H1 (cell line): ENCODE data around the gene TSPAN32. TPM values are rescaled to one million over a fixed set of nuclear protein-coding genes. Genes with fewer than 3 reads are reported as not detected.

Experiments used
- CTCF ChIA-PET: fragments of 300-600 bp; sonication (Branson Sonifier 250); formaldehyde crosslinking; loops from one replicate; lab custom pipeline; 2021; ENCODE audit not compliant: partially characterized antibody; lab: Charles Lee
- POLR2A ChIA-PET: fragments of 300-600 bp; sonication (Branson Sonifier 250); formaldehyde crosslinking; loops from one replicate; lab custom pipeline; 2021; ENCODE audit warnings: inconsistent platforms; ENCODE audit not compliant: partially characterized antibody; lab: Charles Lee
- DNase-seq, 2 experiments: peaks; one replicate each; pipeline versions ENCODE4 v3.0.0 to v3.0.0-alpha.2; 2010 to 2022; ENCODE audit warnings: low spot score in 2 of 2, low read depth in 1 of 2, mixed read lengths in 1 of 2
- FAIRE-seq: peaks from 2 replicates; lab custom pipeline; 2011; peaks lifted over from hg19 to GRCh38; lab: Jason Lieb, UNC
- H2AFZ ChIP-seq: 2 replicates; pipeline ENCODE4 v1.8.1; 2012; ENCODE audit warnings: low read length, inconsistent platforms
- H2AK5ac ChIP-seq: 2 replicates; pipeline ENCODE4 v1.6.1; 2013; ENCODE audit warnings: low read depth, low read length
- H2BK120ac ChIP-seq: replicated peaks from 2 replicates; pipeline ENCODE3; 2013; ENCODE audit warnings: low read depth, low read length, inconsistent platforms
- H2BK12ac ChIP-seq: 2 replicates; pipeline ENCODE4 v1.6.1; 2013; ENCODE audit warnings: low read depth, low read length
- H2BK15ac ChIP-seq: 2 replicates; pipeline ENCODE4 v1.6.1; 2013; ENCODE audit warnings: low read length
- H2BK20ac ChIP-seq: 2 replicates; pipeline ENCODE4 v1.6.1; 2013; ENCODE audit warnings: low read length
- H2BK5ac ChIP-seq: 2 replicates; pipeline ENCODE4 v1.6.1; 2013; ENCODE audit warnings: low read depth, low read length
- H3K14ac ChIP-seq: 2 replicates; pipeline ENCODE4 v1.6.1; 2013; ENCODE audit warnings: inconsistent platforms; ENCODE audit not compliant: insufficient read length
- H3K18ac ChIP-seq: 2 replicates; pipeline ENCODE4 v1.6.1; 2013; ENCODE audit warnings: low read length; ENCODE audit errors: extremely low read depth
- H3K23ac ChIP-seq: 2 replicates; pipeline ENCODE4 v1.6.1; 2013; ENCODE audit warnings: inconsistent platforms; ENCODE audit not compliant: insufficient read length
- H3K23me2 ChIP-seq: 2 replicates; pipeline ENCODE4 v1.6.1; 2013; ENCODE audit warnings: low read depth, low read length
- H3K27ac ChIP-seq: 2 replicates; pipeline ENCODE4 v1.6.1; 2011; ENCODE audit warnings: low read depth, low read length, inconsistent platforms
- H3K27me3 ChIP-seq, 4 experiments: replicated peaks in 1 of 4; 1 replicate in 1 of 4; 2 replicates in 3 of 4; pipeline versions ENCODE4 v1.6.1 to v1.8.1; 2011 to 2013; ENCODE audit warnings: low read length in 3 of 4, mild to moderate bottlenecking in 3 of 4, inconsistent platforms in 2 of 4, mixed read lengths in 2 of 4, moderate library complexity in 1 of 4; ENCODE audit not compliant: control insufficient read depth in 3 of 4, insufficient read depth in 3 of 4; ENCODE audit errors: extremely low read depth in 1 of 4
- H3K36me3 ChIP-seq, 4 experiments: 2 replicates each; pipeline versions ENCODE4 v1.6.1 to v1.8.1; 2011 to 2013; ENCODE audit warnings: mild to moderate bottlenecking in 4 of 4, low read length in 3 of 4, moderate library complexity in 2 of 4, control low read depth in 1 of 4, inconsistent platforms in 1 of 4; ENCODE audit not compliant: insufficient read depth in 4 of 4, control insufficient read depth in 2 of 4
- H3K4ac ChIP-seq: replicated peaks from 2 replicates; pipeline ENCODE3; 2013; ENCODE audit warnings: low read length, low read depth, mixed read lengths, inconsistent platforms; ENCODE audit not compliant: insufficient read length
- H3K4me1 ChIP-seq, 4 experiments: replicated peaks in 1 of 4; 1 replicate in 1 of 4; 2 replicates in 3 of 4; pipeline versions ENCODE4 v1.6.1 to v1.8.1; 2011 to 2013; ENCODE audit warnings: low read length in 3 of 4, inconsistent platforms in 2 of 4, mixed read lengths in 1 of 4; ENCODE audit not compliant: insufficient read depth in 4 of 4, control insufficient read depth in 3 of 4
- H3K4me2 ChIP-seq, 2 experiments: 2 replicates each; pipeline versions ENCODE4 v1.6.1 to v1.8.1; 2011 to 2013; ENCODE audit warnings: low read depth in 2 of 2, low read length in 2 of 2, control low read depth in 1 of 2, inconsistent platforms in 1 of 2, mild to moderate bottlenecking in 1 of 2; ENCODE audit not compliant: insufficient read depth in 1 of 2
- H3K4me3 ChIP-seq, 4 experiments: fragments of 200-600, 300-600 bp in 1 of 4; sonication (generic), shearing (Covaris generic), sonication (Bioruptor Twin) in 1 of 4; 2 replicates each; pipeline versions ENCODE4 v1.5.1 to v1.8.1; 2011 to 2016; ENCODE audit warnings: low read length in 4 of 4, low read depth in 3 of 4, control low read depth in 2 of 4, inconsistent platforms in 2 of 4, mild to moderate bottlenecking in 2 of 4, mixed read lengths in 1 of 4, moderate library complexity in 1 of 4; ENCODE audit not compliant: insufficient read depth in 2 of 4; ENCODE audit errors: extremely low read depth in 1 of 4
- H3K56ac ChIP-seq: replicated peaks from 2 replicates; pipeline ENCODE3; 2013; ENCODE audit warnings: low read depth, mild to moderate bottlenecking, mixed read lengths, low read length, inconsistent platforms; ENCODE audit not compliant: insufficient read length
- H3K79me1 ChIP-seq: 2 replicates; pipeline ENCODE4 v1.6.1; 2013; ENCODE audit warnings: low read depth, low read length, control low read depth
- H3K79me2 ChIP-seq, 2 experiments: 2 replicates each; pipeline versions ENCODE4 v1.6.1 to v1.8.1; 2012 to 2013; ENCODE audit warnings: low read length in 2 of 2, mild to moderate bottlenecking in 2 of 2, inconsistent platforms in 1 of 2; ENCODE audit not compliant: insufficient read depth in 2 of 2, control insufficient read depth in 1 of 2
- H3K9ac ChIP-seq, 4 experiments: replicated peaks in 1 of 4; 1 replicate in 1 of 4; 2 replicates in 3 of 4; pipeline versions ENCODE4 v1.6.1 to v1.8.1; 2011 to 2013; ENCODE audit warnings: low read depth in 3 of 4, low read length in 3 of 4, control low read depth in 2 of 4, mild to moderate bottlenecking in 2 of 4, moderate library complexity in 2 of 4, inconsistent platforms in 1 of 4; ENCODE audit errors: extremely low read depth in 1 of 4
- H3K9me3 ChIP-seq, 2 experiments: 2 replicates each; pipeline versions ENCODE4 v1.6.1 to v1.8.1; 2012 to 2013; ENCODE audit warnings: mild to moderate bottlenecking in 2 of 2, moderate library complexity in 2 of 2, control low read depth in 1 of 2, inconsistent platforms in 1 of 2, low read depth in 1 of 2, low read length in 1 of 2, mixed read lengths in 1 of 2; ENCODE audit not compliant: insufficient read depth in 2 of 2
- H4K20me1 ChIP-seq, 2 experiments: replicated peaks in 1 of 2; 2 replicates each; pipeline versions ENCODE3 to v1.8.1; 2011 to 2013; ENCODE audit warnings: inconsistent platforms in 2 of 2, low read length in 2 of 2, mild to moderate bottlenecking in 1 of 2; ENCODE audit not compliant: insufficient read depth in 2 of 2, control insufficient read depth in 1 of 2
- H4K5ac ChIP-seq: 2 replicates; pipeline ENCODE4 v1.6.1; 2013; ENCODE audit warnings: low read length, low read depth, mixed read lengths, inconsistent platforms; ENCODE audit not compliant: insufficient read length
- H4K8ac ChIP-seq: 2 replicates; pipeline ENCODE4 v1.8.0; 2013; ENCODE audit warnings: mild to moderate bottlenecking, moderate library complexity, low read length, inconsistent platforms; ENCODE audit not compliant: insufficient read depth; ENCODE audit errors: extremely low read depth
- H4K91ac ChIP-seq: replicated peaks from 2 replicates; pipeline ENCODE3; 2013; ENCODE audit warnings: low read length, mixed read lengths, inconsistent platforms; ENCODE audit not compliant: insufficient read length
- ATF2 ChIP-seq: IDR thresholded peaks from 2 replicates; pipeline ENCODE4 v1.6.1; 2012; ENCODE audit warnings: low read length, inconsistent platforms
- CHD1 ChIP-seq: IDR thresholded peaks from 2 replicates; pipeline ENCODE4 v1.6.1; 2012; ENCODE audit warnings: low read depth, low read length, improper control_type of control experiment
- CHD2 ChIP-seq: IDR thresholded peaks from 2 replicates; pipeline ENCODE4 v1.6.1; 2012; ENCODE audit warnings: low read length, improper control_type of control experiment
- EGR1 ChIP-seq: IDR thresholded peaks from 2 replicates; pipeline ENCODE4 v1.6.1; 2011; ENCODE audit warnings: low read depth, low read length, borderline replicate concordance
- GABPA ChIP-seq: IDR thresholded peaks from 2 replicates; pipeline ENCODE4 v1.6.1; 2011; ENCODE audit warnings: mild to moderate bottlenecking, low read length, moderate library complexity, borderline replicate concordance; ENCODE audit not compliant: insufficient read depth
- KDM1A ChIP-seq: fragments of 200-600, 300-600 bp; sonication (generic); IDR thresholded peaks from 2 replicates; pipeline ENCODE4 v1.7.1; 2016; ENCODE audit warnings: mild to moderate bottlenecking, low read length, borderline replicate concordance
- NRF1 ChIP-seq: IDR thresholded peaks from 2 replicates; pipeline ENCODE4 v1.6.1; 2011; ENCODE audit warnings: mild to moderate bottlenecking, low read depth, low read length, improper control_type of control experiment
- RBBP5 ChIP-seq: IDR thresholded peaks from 2 replicates; pipeline ENCODE4 v1.7.1; 2012; ENCODE audit warnings: low read depth, mild to moderate bottlenecking, inconsistent platforms, low read length, moderate library complexity, borderline replicate concordance
- SIRT6 ChIP-seq: IDR thresholded peaks from one replicate; pipeline ENCODE4 v1.7.1; 2012; ENCODE audit warnings: low read length, inconsistent platforms
- SP1 ChIP-seq: IDR thresholded peaks from 2 replicates; pipeline ENCODE4 v1.6.1; 2011; ENCODE audit warnings: low read depth, low read length
- YY1 ChIP-seq: IDR thresholded peaks from 2 replicates; pipeline ENCODE4 v1.6.1; 2011; ENCODE audit warnings: low read depth, mild to moderate bottlenecking, low read length
- WGBS, 2 experiments: shearing (Covaris generic) in 1 of 2; methylation state at CpG; one replicate each; pipeline versions ENCODE4 v1.1.6 to v1.1.7; 2013 to 2015; ENCODE audit warnings: low lambda C conversion rate in 2 of 2, mixed read lengths in 2 of 2, inconsistent platforms in 1 of 2, low coverage in 1 of 2, missing lambda C conversion rate in 1 of 2; ENCODE audit not compliant: insufficient replicate concordance in 2 of 2, insufficient coverage in 1 of 2, insufficient read length in 1 of 2; ENCODE audit errors: extremely low coverage in 1 of 2, missing lambda C conversion rate in 1 of 2; 5-methylcytosine and 5-hydroxymethylcytosine counted together
- polyA plus RNA-seq, 7 experiments: library from polyadenylated mRNA; depleted of rRNA in 3 of 7; stranded (reverse) in 5 of 7; unstranded in 2 of 7; fragments of >200 nt in 5 of 7; fragments of 200-250 nt in 2 of 7; gene quantifications; 1 replicate in 5 of 7; 2 replicates in 1 of 7; 4 replicates in 1 of 7; pipeline versions ENCODE4 v1.2.1 to v1.2.3, GENCODE V29; 2011 to 2013; ENCODE audit warnings: missing spikeins in 2 of 7, mixed read lengths in 2 of 7
- total RNA-seq: library from RNA; stranded (reverse); fragmentation: NEBNext Ultra II Directional; extraction: Animal tissue kit (Norgen Biotek cat#: 25700); gene quantifications from 2 replicates; pipeline ENCODE4 v1.2.1, GENCODE V29; 2021

Gene TSPAN32
- total and polyA plus RNA-seq, 2 of the 8 experiments (the other 6 are each of a cell fraction or from before 2014, with no cell fraction given) = not detected

- Histone ChIP-seq H2BK12ac (no peak overlapping the region; the same call in 1 of the 2 replicates), H2AFZ (no peak overlapping the region), H2BK20ac (no peak overlapping the region), H3K9ac (no peak overlapping the region), H3K79me1 (no peaks in the 10 kb centered on the region), H3K36me3 (peaks cover 0 to 6% (median 0%) of the 10 kb centered on the region in 4 experiments; a peak in 1 of 8 replicates), H3K27me3 (peaks cover 21 to 91% (median 70%) of the 10 kb centered on the region in 4 experiments), H2AK5ac (no peak overlapping the region), H2BK5ac (no peak overlapping the region), H3K9me3 (peaks cover 0 to 12% of the 10 kb centered on the region in 2 experiments; a peak in 1 of 4 replicates), H3K4me1 (peaks cover 0 to 14% (median 3%) of the 10 kb centered on the region in 4 experiments; a peak in 3 of 7 replicates), H3K4me3 (peak overlapping the region in 3 of 4 experiments; percentile 6 to 67 (median 51); a peak in 5 of 8 replicates), H4K91ac (peak overlapping the region; percentile 40), H3K4me2 (peak overlapping the region; percentile 51 to 62), H3K79me2 (no peaks in the 10 kb centered on the region), H3K18ac (peak overlapping the region; percentile 24), H3K14ac (no peak overlapping the region), H3K23ac (no peak overlapping the region), H2BK15ac (no peak overlapping the region), H3K23me2 (peaks cover 8% of the 10 kb centered on the region; the same call in 1 of the 2 replicates), H3K4ac (no peak overlapping the region), H4K5ac (no peak overlapping the region), H3K56ac (no peak overlapping the region), H3K27ac (no peak overlapping the region), H4K8ac (peak overlapping the region; percentile 87; the same call in 1 of the 2 replicates), H4K20me1 (no peaks in the 10 kb centered on the region), H2BK120ac (no peak overlapping the region)
- ChIA-PET CTCF (interaction anchor here (0.8 to 1.4 kb wide), 4 partner anchors 35 to 76 kb away, joined by 3 read pairs; no protein-coding TSS in a partner anchor), POLR2A (interaction anchor here (1.0 kb wide), 1 partner anchor 109 kb away, joined by 4 read pairs; no protein-coding TSS in a partner anchor)
- DNase-seq (peak; percentile 62 to 76), FAIRE-seq (no peak)
- WGBS, 2 experiments = 13% methylated on average over 37 of the region's 104 CpGs; no CpG with 5 or more reads in 1 of the 2 experiments
- TF ChIP-seq EGR1 (no peak), ATF2 (no peak), SP1 (no peak), YY1 (no peak), NRF1 (no peak), KDM1A (no peak), CHD2 (no peak), SIRT6 (no peak), RBBP5 (peak; percentile 53; the same call in 1 of the 2 replicates), GABPA (peak; percentile 70; the same call in 1 of the 2 replicates), CHD1 (no peak)
Observed at GRCh38 chr11:2269601-2270321, 32.1 kb upstream of the TSPAN32 start.
